Mucosa of stomach (tissue), 1 donor: ENCODE results near the gene AARS2.

Source experiments
- H3K27me3 ChIP-seq: one replicate; pipeline ENCODE4 v1.7.0; 2013; ENCODE audit warnings: mild to moderate bottlenecking, low read length; ENCODE audit not compliant: control insufficient read depth, insufficient read depth
- H3K36me3 ChIP-seq: one replicate; pipeline ENCODE4 v1.7.0; 2013; ENCODE audit warnings: low read length; ENCODE audit not compliant: control insufficient read depth, insufficient read depth
- H3K4me1 ChIP-seq: one replicate; pipeline ENCODE4 v1.7.0; 2013; ENCODE audit warnings: mild to moderate bottlenecking, low read length; ENCODE audit not compliant: control insufficient read depth, insufficient read depth
- H3K4me3 ChIP-seq: one replicate; pipeline ENCODE4 v1.7.0; 2013; ENCODE audit warnings: low read length
- H3K9ac ChIP-seq: one replicate; pipeline ENCODE4 v1.7.0; 2013; ENCODE audit warnings: mild to moderate bottlenecking, low read length, moderate library complexity
- H3K9me3 ChIP-seq: one replicate; pipeline ENCODE4 v1.7.0; 2013; ENCODE audit warnings: mild to moderate bottlenecking, low read length, moderate library complexity; ENCODE audit not compliant: control insufficient read depth
- donor health status: Pancreatic carcinoma.

AARS2 gene

DNA sequence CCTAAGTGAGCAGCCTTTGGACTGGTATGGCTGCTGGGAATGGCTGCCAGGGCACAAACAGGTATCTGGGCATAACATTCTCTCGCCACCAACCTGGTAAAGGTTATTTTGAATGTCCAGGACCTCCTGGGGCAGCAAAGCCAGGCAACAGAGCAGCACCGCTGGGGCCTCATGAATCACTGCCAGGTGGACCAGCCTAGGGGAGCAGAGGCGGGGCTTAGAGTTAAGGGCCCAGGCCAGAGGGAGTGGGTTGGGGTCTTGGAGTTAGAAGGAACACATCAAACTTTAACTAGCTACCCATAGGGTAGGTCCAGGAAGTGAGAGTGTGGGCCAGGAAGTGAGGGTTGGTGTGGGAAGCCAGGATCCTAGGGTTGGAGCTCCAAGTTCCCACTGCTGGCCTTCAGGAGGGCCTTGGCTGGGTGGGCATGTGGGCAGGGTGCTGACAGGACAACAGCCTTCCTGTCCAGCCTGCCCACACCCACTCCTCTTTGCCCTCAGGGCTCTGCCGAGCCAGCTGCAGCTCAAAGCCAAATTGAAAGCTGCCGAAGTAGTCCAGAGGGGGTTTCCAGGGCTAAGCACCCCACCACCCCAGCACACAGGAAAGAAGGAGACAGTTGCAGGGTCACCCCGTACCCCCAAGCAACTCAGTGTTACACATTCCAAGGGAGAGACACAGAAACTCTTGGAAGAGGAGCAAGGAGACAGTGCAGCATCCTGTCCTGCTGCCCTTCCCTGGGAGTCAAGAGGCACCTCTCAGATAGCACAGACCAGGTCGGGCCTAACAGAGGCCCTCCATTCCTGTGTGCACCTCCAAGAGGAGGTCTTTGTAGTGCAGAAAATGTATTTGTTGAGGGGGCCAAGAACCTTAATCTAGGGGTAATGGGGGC lies 50.4 kb downstream of the AARS2 start:
- peaks cover 9% of the 10 kb centered on the region for H3K36me3 ChIP-seq
- no peaks in the 10 kb centered on the region for H3K27me3 ChIP-seq
- H3K9ac ChIP-seq = peak overlapping the region; percentile 71
- peak overlapping the region; percentile 75 for H3K4me3 ChIP-seq
- no peaks in the 10 kb centered on the region for H3K9me3 ChIP-seq
- peaks cover 32% of the 10 kb centered on the region for H3K4me1 ChIP-seq

DNA sequence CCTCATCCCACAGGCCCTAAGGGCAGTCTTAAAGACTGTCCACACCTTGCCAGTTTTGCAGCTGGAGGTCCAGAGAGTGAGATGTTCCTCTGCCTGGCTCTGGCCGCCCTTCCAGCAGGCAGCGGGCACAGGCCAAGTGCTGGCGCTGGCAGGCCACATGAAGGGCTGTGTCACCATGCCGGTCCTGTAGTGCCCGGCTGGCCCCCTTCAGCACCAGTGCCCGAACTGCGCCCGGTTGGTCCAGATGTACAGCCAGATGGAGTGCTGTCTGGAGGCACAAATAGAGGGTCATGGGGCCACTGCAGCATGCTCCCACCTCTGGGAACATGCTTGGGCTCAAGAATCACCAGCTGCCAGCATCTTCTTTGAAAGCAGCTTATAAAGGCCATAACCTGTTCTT lies 51.6 kb downstream of the AARS2 start:
- peaks cover 9% of the 10 kb centered on the region for H3K36me3 ChIP-seq
- no peak overlapping the region for H3K4me3 ChIP-seq
- H3K4me1 ChIP-seq = peaks cover 36% of the 10 kb centered on the region
- H3K9ac ChIP-seq = no peak overlapping the region
- no peaks in the 10 kb centered on the region for H3K9me3 ChIP-seq
- H3K27me3 ChIP-seq = no peaks in the 10 kb centered on the region

DNA sequence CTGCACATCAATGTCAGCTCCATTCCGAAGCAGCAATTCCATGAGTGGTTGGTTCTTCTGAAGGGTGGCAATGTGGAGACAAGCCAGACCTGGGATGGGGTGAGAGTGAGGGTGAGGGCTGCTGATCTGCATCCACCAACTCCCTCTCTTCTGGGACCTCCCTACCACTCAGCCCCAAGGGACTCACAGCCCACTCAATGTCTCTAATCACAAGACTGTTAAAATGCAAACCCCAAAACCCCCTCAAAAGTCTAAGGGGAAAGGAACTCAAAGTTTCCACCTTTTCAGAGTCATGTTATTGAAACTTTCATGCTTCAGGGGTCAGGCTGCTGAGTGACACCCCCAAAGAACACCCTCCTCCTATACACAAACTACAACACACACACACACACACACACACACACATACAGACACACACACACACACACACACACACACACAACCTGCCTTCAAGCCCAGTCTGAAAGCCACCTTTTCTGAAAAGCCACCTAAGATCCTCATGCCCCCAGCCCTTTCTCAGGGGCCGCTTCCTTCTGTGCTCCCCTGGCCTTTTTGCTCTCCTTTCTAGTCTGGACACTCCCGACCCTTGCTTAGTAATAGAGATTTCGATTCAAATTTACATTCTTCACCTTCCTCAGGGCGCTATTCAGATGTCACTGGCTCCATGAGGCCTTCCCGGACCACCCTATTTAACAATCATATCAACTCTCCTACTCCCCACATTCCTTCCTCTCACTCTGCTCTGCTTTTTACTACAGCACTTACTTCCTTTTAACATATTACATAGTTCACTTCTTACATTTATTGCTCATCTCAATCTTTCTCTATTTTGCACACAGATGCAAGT lies 52.5 kb downstream of the AARS2 start:
- Histone ChIP-seq H3K4me1 (peaks cover 45% of the 10 kb centered on the region), H3K27me3 (no peaks in the 10 kb centered on the region), H3K9me3 (no peaks in the 10 kb centered on the region), H3K36me3 (peaks cover 9% of the 10 kb centered on the region), H3K9ac (no peak overlapping the region), H3K4me3 (no peak overlapping the region)

DNA sequence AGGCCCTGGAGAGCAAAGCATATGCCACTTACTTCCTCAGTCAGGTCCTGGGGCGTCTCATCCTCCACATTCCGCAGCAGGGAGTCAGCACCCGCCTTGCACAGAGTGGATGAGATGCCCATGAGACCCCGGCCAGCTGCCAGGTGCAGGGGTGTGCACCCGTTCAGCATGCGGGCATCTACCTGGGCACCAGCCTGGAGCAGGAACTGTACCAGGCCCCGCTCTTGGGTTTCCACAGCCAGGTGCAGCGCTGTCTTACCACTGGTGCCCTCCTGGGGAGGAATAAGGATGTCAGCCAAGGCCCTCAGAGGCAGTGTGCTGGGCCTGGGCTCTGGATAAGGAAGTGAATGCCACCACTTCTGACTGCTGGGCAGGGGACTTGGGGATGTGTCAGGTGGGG lies 53.1 kb downstream of the AARS2 start:
- H3K9ac ChIP-seq = no peak overlapping the region
- no peak overlapping the region for H3K4me3 ChIP-seq
- peaks cover 49% of the 10 kb centered on the region for H3K4me1 ChIP-seq
- peaks cover 11% of the 10 kb centered on the region for H3K36me3 ChIP-seq
- no peaks in the 10 kb centered on the region for H3K9me3 ChIP-seq
- H3K27me3 ChIP-seq = no peaks in the 10 kb centered on the region

DNA sequence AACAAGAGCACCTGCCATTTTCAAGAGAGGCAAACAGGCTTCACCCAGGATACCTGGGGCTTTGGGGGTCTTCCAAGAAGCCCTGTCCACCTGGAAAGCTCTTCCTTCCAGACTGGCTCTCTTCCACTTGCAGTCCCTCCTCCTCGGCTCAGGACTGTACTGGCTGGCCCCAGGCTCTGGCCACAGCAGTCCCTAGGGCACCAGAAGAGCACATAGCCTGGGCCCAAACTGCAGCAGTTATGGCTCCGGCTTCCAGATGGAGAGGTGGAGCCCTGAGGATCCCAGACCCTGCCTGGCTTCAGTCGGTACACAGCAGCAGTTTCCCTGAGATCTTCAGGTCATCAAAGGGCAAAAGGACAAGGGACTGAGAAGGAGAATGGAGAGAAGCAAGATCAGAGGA lies 54.2 kb downstream of the AARS2 start:
- no peak overlapping the region for H3K9ac ChIP-seq
- H3K9me3 ChIP-seq = no peaks in the 10 kb centered on the region
- peaks cover 21% of the 10 kb centered on the region for H3K36me3 ChIP-seq
- no peak overlapping the region for H3K4me3 ChIP-seq
- peaks cover 42% of the 10 kb centered on the region for H3K4me1 ChIP-seq
- no peaks in the 10 kb centered on the region for H3K27me3 ChIP-seq

DNA sequence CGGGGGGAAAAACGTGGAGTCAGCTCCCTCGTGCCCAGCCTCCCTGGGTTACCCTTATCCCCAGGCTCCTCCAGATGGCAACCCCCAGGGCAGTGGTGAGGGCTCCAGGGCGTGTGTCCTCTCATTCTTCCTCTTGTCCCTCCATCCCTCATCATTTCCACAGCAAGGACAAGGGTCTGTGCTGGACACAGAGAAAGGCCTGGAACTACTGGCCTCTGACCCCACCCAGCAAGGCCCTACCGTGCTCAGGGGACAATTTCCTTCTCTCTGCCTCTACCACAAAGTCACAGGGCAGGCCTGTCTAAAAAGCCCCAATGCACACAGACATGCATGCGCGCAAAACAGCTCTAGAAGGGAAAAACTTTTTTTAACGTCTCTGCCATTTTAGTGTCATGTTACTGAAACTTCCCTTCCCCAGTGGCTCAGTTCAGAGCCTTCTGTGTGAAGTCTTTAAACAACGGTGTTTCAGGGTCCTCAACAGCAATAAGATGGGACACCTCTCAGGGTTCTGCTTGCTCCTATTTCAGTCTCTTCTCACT lies 54.8 kb downstream of the AARS2 start:
- Histone ChIP-seq H3K36me3 (peaks cover 21% of the 10 kb centered on the region), H3K4me3 (no peak overlapping the region), H3K9me3 (no peaks in the 10 kb centered on the region), H3K9ac (no peak overlapping the region), H3K27me3 (no peaks in the 10 kb centered on the region), H3K4me1 (peaks cover 39% of the 10 kb centered on the region)

DNA sequence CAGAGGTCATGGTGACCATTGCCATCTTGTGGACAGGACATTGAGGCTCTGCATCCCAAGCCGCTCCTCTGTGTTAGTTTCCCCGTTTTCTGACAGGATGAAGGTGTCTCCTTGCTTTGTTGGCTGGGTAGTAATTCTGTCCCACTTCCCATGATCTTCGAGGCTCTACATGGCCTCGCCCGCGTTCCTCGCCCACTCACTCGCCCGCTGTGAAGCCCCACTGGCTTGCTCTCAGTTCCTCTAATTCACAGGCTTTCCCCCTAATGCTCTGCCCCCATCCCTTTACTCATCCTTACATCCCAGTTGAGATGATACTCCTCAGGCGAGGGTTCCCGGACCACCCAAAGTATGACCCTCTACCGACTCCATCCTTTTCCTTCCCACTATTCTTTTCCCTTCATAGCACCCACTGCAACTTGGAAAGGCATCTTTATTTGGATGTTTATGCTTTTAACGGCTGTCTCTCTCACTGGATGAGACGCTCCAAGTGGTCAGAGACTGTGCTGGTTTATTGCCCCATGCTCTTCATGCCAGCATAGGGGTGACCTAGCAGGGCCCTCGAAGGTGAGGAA lies 55.3 kb downstream of the AARS2 start:
- H3K9ac ChIP-seq = peak overlapping the region; percentile 49
- H3K36me3 ChIP-seq = peaks cover 21% of the 10 kb centered on the region
- peaks cover 36% of the 10 kb centered on the region for H3K4me1 ChIP-seq
- no peak overlapping the region for H3K4me3 ChIP-seq
- H3K27me3 ChIP-seq = no peaks in the 10 kb centered on the region
- no peaks in the 10 kb centered on the region for H3K9me3 ChIP-seq

DNA sequence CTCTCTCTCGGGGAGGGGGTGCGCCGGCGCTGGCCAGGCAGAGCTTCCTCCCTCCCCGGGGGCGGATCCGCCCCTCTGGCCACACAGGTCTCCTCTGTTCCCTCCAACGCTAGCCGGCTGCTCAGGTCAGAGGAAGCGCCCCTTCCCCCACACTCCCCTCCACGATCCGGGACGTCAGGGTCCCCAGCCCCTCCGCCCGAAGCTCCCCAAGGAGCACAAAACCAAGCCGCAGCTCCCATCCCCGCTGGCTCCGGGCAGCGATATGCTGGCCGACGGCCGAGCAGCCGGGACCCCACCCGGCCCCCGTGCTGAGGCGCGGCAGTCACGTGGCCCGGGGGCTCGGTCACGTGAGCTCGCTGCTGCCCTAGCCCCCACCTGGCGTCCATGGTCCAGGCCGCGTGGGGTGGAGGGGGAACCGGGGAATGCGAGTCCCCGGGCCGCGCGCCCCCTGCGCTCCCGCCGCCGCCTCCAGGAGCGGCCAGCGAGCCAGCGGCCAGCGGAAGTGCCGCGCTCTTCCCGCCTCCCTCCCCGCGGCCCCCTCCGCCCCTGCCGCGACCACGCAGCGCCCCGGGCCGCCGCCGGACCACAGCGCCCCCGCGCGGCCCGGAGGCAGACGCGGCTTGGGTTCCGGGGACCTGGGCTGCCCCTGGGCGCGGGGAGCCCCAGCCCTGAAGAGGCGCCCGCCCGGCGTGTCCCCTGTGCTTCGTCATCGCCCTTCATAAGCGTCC lies 56.0 kb downstream of the AARS2 start, which contains the start of gene SLC35B2:
Gene SLC35B2 (minus strand): TSS at position 504 of the 728 bp plus-strand sequence. CDS start 118 bp downstream, at position 386.
- Histone ChIP-seq H3K27me3 (no peaks in the 10 kb centered on the region), H3K36me3 (peaks cover 18% of the 10 kb centered on the region), H3K4me1 (peaks cover 29% of the 10 kb centered on the region), H3K9me3 (no peaks in the 10 kb centered on the region), H3K9ac (peak within 1 kb of the TSS; percentile 84), H3K4me3 (peak within 1 kb of the TSS; percentile 75)

DNA sequence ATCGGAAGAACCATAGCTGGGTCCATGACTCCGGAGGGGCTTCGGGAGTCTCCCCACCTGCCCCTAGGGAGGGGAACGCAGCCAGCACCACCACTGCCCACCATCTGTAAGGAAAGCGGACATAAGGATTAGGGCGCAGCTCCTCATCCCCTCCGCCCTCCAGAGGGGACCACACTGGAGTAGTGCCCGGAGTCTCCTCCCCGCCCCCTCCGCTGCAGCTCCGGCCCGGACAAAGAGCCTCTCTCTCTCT lies 56.4 kb downstream of the AARS2 start:
- peaks cover 16% of the 10 kb centered on the region for H3K36me3 ChIP-seq
- no peaks in the 10 kb centered on the region for H3K27me3 ChIP-seq
- H3K4me1 ChIP-seq = peaks cover 26% of the 10 kb centered on the region

DNA sequence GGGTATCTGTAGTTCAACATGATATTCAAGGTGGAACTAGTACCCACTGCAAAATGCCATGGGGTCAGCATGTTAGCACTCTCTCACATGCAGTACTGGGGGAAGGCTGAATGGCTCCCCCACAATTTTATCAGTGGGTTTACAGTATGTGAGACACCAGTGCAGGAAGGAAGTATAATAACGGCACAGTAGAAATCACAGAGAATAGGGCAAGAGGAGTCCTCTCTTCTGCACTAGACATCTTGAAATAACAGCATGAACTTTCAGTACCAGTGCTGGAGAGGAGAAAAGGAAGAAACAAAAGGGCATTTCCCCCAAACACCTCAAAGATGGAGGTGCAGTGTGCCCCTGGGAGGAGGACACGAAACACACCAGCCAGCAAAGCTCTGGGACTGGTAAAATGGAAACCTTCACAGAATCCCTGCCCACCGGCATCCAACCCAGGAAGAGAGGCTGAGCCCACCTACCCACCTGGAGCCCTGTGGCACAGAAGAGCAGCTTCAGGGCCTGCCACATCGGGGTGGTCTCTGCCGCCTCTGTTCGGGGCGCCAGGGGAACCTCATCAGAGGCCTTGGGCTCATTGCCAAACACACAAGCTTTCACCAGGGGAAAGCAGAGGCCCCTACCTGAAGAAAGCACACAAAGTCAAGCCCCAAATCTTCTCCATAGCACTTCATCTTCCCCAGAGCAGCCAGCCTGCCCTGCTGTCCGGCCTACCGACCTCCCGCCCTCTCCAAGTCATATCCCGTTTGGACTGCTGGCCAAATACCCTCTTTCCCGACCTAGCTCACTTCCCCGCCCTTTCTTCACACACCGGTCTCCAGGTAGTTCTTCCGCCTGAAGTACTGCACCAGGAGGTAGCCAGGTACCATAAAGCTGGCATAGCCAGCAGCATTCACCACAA lies 57.0 kb downstream of the AARS2 start:
- H3K4me1 ChIP-seq = peaks cover 26% of the 10 kb centered on the region
- peaks cover 20% of the 10 kb centered on the region for H3K36me3 ChIP-seq
- no peaks in the 10 kb centered on the region for H3K27me3 ChIP-seq
- H3K4me3 ChIP-seq = peak overlapping the region; percentile 75
- H3K9ac ChIP-seq = peak overlapping the region; percentile 84
- no peaks in the 10 kb centered on the region for H3K9me3 ChIP-seq

More for the DNA sequence above, 56.4 kb downstream of the AARS2 start:
- peak overlapping the region; percentile 84 for H3K9ac ChIP-seq
- peak overlapping the region; percentile 75 for H3K4me3 ChIP-seq
- no peaks in the 10 kb centered on the region for H3K9me3 ChIP-seq
